Motor neuron (in vitro differentiated cells): ENCODE results near the gene FBN2. TPM values are rescaled to one million over a fixed set of nuclear protein-coding genes. Genes with fewer than 3 reads are reported as not detected.
"Not testable (repeated sequence)": the region's sequence is repeated elsewhere in the genome, so short reads cannot be mapped to it uniquely, and the experiment has no call there.

Source experiments
- ATAC-seq, 8 experiments: fragments of 200-7000 bp; cut with Tn5 transposase; replicated peaks in 6 of 8; 2 replicates each; pipeline ENCODE4 v1.8.0; 2021; ENCODE audit warnings: mild to moderate bottlenecking in 8 of 8, moderate library complexity in 8 of 8
- H3K27ac ChIP-seq, 2 donors: fragments of 250-450 bp; sonication (Bioruptor Pico); 2 replicates each; pipeline ENCODE4 v1.9.0; 2021; ENCODE audit warnings: antibody characterized with exemption in 2 of 2, mild to moderate bottlenecking in 2 of 2, moderate library complexity in 1 of 2
- H3K4me1 ChIP-seq, 2 donors: fragments of 250-450 bp; sonication (Bioruptor Pico); replicated peaks in 1 of 2; 2 replicates each; pipeline ENCODE4 v1.6.1; 2021; ENCODE audit warnings: antibody characterized with exemption in 2 of 2, mild to moderate bottlenecking in 2 of 2, moderate library complexity in 1 of 2
- H3K4me3 ChIP-seq, 5 donors: fragments of 250-450 bp; sonication (Bioruptor Pico); 2 replicates each; pipeline ENCODE4 v1.9.0; 2021; ENCODE audit warnings: antibody characterized with exemption in 5 of 5, mild to moderate bottlenecking in 5 of 5, moderate library complexity in 4 of 5
- WGBS, 10 experiments: fragments of 450-650 bp; shearing (Covaris generic); methylation state at CpG; one replicate each; pipeline ENCODE4 v1.0.0; 2022; 5-methylcytosine and 5-hydroxymethylcytosine counted together
- in situ Hi-C, 9 experiments: fragments of 400-800 bp; cut with MboI; loops; one replicate each; pipeline ENCODE4 v1.15.0; 2021; ENCODE audit warnings: low sequenced_read_pairs in 9 of 9, low pct_unique_long_range_greater_than_20kb in 2 of 9; ENCODE audit not compliant: unreplicated experiment in 9 of 9
- total RNA-seq, 8 experiments: library from RNA; unstranded; fragments of 300-600 nt; gene quantifications; 2 replicates each; pipeline versions ENCODE4 v1.2.3 to v1.2.4, GENCODE V29; 2022

Gene FBN2
- total RNA-seq, 8 experiments from 2014 or later: 5.3 to 129 (median 15.1) TPM

- in situ Hi-C loops: no loop called here
- WGBS, 10 experiments: 3 to 92% (median 78%) methylated on average over 3 to 5 of the region's 5 CpGs
- no peak overlapping the region for H3K27ac ChIP-seq
- H3K4me1 ChIP-seq: no peaks in the 10 kb centered on the region
- peak in 2 of 8 experiments; percentile 33 to 41 for ATAC-seq
- no peak overlapping the region for H3K4me3 ChIP-seq
Observed at GRCh38 chr5:128466554-128466953, 71.5 kb downstream of the FBN2 start.

GRCh38 chr5:128464596-128464995 lies 73.4 kb downstream of the FBN2 start:
- WGBS, 10 experiments: 40 to 100% (median 88%) methylated on average over 1 to 7 of the region's 9 CpGs; no CpG with 5 or more reads in 4 of the 10 experiments
- Histone ChIP-seq H3K4me3 (no peak overlapping the region), H3K27ac (no peak overlapping the region), H3K4me1 (no peaks in the 10 kb centered on the region)
- in situ Hi-C loops: no loop called here
- ATAC-seq: peak in 1 of 8 experiments; percentile 28

GRCh38 chr5:128462330-128462729 lies 75.7 kb downstream of the FBN2 start:
- 0 to 100% (median 92%) methylated on average over 1 to 2 of the region's 2 CpGs for WGBS, 10 experiments
- no peak for ATAC-seq
- H3K27ac ChIP-seq: no peak overlapping the region
- in situ Hi-C loops: no loop called here
- no peak overlapping the region for H3K4me3 ChIP-seq
- no peaks in the 10 kb centered on the region for H3K4me1 ChIP-seq

- H3K4me1 ChIP-seq, ATAC-seq, in situ Hi-C loops, H3K27ac ChIP-seq, H3K4me3 ChIP-seq: not testable (repeated sequence)
- 14 to 100% (median 90%) methylated on average over 1 to 3 of the region's 3 CpGs; no CpG with 5 or more reads in 1 of the 10 experiments for WGBS, 10 experiments
Observed at GRCh38 chr5:128457147-128457915, 80.7 kb downstream of the FBN2 start.

- no peaks in the 10 kb centered on the region for H3K4me1 ChIP-seq
- WGBS, 10 experiments: 40 to 100% (median 65%) methylated on average over 1 to 5 of the region's 7 CpGs; no CpG with 5 or more reads in 1 of the 10 experiments
- no peak for ATAC-seq
- no peak overlapping the region for H3K4me3 ChIP-seq
- in situ Hi-C loops: no loop called here
- no peak overlapping the region for H3K27ac ChIP-seq
Observed at GRCh38 chr5:128455841-128456361, 82.1 kb downstream of the FBN2 start.

GRCh38 chr5:128453121-128453520 lies 84.9 kb downstream of the FBN2 start:
- H3K27ac ChIP-seq: no peak overlapping the region
- no peak for ATAC-seq
- WGBS, 10 experiments: 32 to 100% (median 95%) methylated on average over 1 to 3 of the region's 3 CpGs
- H3K4me1 ChIP-seq: no peaks in the 10 kb centered on the region
- in situ Hi-C loops: no loop called here
- no peak overlapping the region for H3K4me3 ChIP-seq

- WGBS, 10 experiments: 64 to 98% (median 91%) methylated on average over 1 to 7 of the region's 10 CpGs; no CpG with 5 or more reads in 1 of the 10 experiments
- ATAC-seq: not testable (repeated sequence)
Observed at GRCh38 chr5:128447224-128447623, 90.8 kb downstream of the FBN2 start.

GRCh38 chr5:128441941-128442350 lies 96.1 kb downstream of the FBN2 start:
- no peak overlapping the region for H3K27ac ChIP-seq
- 0 to 100% (median 67%) methylated on average over 1 to 2 of the region's 2 CpGs; no CpG with 5 or more reads in 1 of the 10 experiments for whole genome bisulfite sequencing, 10 experiments
- H3K4me1 ChIP-seq: peaks cover 0 to 3% of the 10 kb centered on the region in 2 donors
- no peak overlapping the region for H3K4me3 ChIP-seq
- ATAC-seq: peak in 1 of 8 experiments; percentile 43
- in situ Hi-C loops: no loop called here

More at GRCh38 chr5:128447224-128447623, 90.8 kb downstream of the FBN2 start:
- H3K4me1 ChIP-seq, H3K4me3 ChIP-seq, in situ Hi-C loops, H3K27ac ChIP-seq: not testable (repeated sequence)

- H3K4me3 ChIP-seq: no peak overlapping the region
- WGBS, 10 experiments: 67 to 100% (median 92%) methylated on average over 1 to 2 of the region's 2 CpGs; no CpG with 5 or more reads in 4 of the 10 experiments
- in situ Hi-C loops: no loop called here
- ATAC-seq: no peak
- H3K4me1 ChIP-seq: peaks cover 0 to 3% of the 10 kb centered on the region in 2 donors
- no peak overlapping the region for H3K27ac ChIP-seq
Observed at GRCh38 chr5:128441165-128441564, 96.9 kb downstream of the FBN2 start.

- no peak overlapping the region for H3K27ac ChIP-seq
- peak; percentile 23 to 99 (median 80) for ATAC-seq
- WGBS, 10 experiments: 21 to 100% (median 94%) methylated on average over 1 to 4 of the region's 4 CpGs; no CpG with 5 or more reads in 1 of the 10 experiments
- in situ Hi-C loops: no loop called here
- H3K4me1 ChIP-seq: peaks cover 3 to 32% of the 10 kb centered on the region in 2 donors
- no peak overlapping the region for H3K4me3 ChIP-seq
Observed at GRCh38 chr5:128436749-128437188, 101.3 kb downstream of the FBN2 start.

- no peak for ATAC-seq
- WGBS, 10 experiments: 52 to 100% (median 81%) methylated on average over 1 to 3 of the region's 4 CpGs
- no peak overlapping the region for H3K27ac ChIP-seq
- peaks cover under 1 to 32% of the 10 kb centered on the region in 2 donors for H3K4me1 ChIP-seq
- in situ Hi-C loops: no loop called here
- no peak overlapping the region for H3K4me3 ChIP-seq
Observed at GRCh38 chr5:128435861-128436260, 102.2 kb downstream of the FBN2 start.

GRCh38 chr5:128434993-128435392 lies 103.1 kb downstream of the FBN2 start:
- H3K4me1 ChIP-seq: peaks cover 0 to 32% of the 10 kb centered on the region in 2 donors
- ATAC-seq: peak in 5 of 8 experiments; percentile 61 to 91 (median 81)
- no peak overlapping the region for H3K4me3 ChIP-seq
- no peak overlapping the region for H3K27ac ChIP-seq
- in situ Hi-C loops: no loop called here

- in situ Hi-C loops: no loop called here
- WGBS, 10 experiments: 51 to 100% (median 88%) methylated on average over 1 to 2 of the region's 2 CpGs; no CpG with 5 or more reads in 1 of the 10 experiments
- H3K4me1 ChIP-seq: peaks cover 0 to 32% of the 10 kb centered on the region in 2 donors
- H3K27ac ChIP-seq: no peak overlapping the region
- no peak for ATAC-seq
- H3K4me3 ChIP-seq: no peak overlapping the region
Observed at GRCh38 chr5:128432913-128433440, 105.1 kb downstream of the FBN2 start.
